MM.1S (cell line): ENCODE results near the gene CHN1.

Source experiments
- DNase-seq: peaks from one replicate; pipeline ENCODE4 v3.0.0-alpha.2; 2015
- H2AFZ ChIP-seq: fragments of 300-600 bp; sonication (generic); 2 replicates; pipeline ENCODE4 v1.6.0; 2016; ENCODE audit warnings: antibody characterized with exemption, low read length
- H3F3A ChIP-seq: fragments of 300-600 bp; sonication (generic); 2 replicates; pipeline ENCODE4 v1.6.1; 2016; ENCODE audit warnings: mild to moderate bottlenecking, antibody characterized with exemption, low read length, moderate library complexity, mixed read lengths; ENCODE audit not compliant: insufficient read depth
- H3K27ac ChIP-seq: fragments of 300-600 bp; sonication (generic); 2 replicates; pipeline ENCODE4 v1.5.1; 2016; ENCODE audit warnings: mild to moderate bottlenecking, low read length
- H3K27me3 ChIP-seq: fragments of 300-600 bp; sonication (generic); replicated peaks from 2 replicates; pipeline ENCODE4 v1.6.0; 2016; ENCODE audit warnings: low read length; ENCODE audit not compliant: insufficient read depth
- H3K36me3 ChIP-seq: fragments of 300-600 bp; sonication (generic); replicated peaks from 2 replicates; pipeline ENCODE4 v1.6.1; 2016; ENCODE audit warnings: mild to moderate bottlenecking, low read length, mixed read lengths; ENCODE audit not compliant: insufficient read depth
- H3K4me1 ChIP-seq: fragments of 300-600 bp; sonication (generic); 2 replicates; pipeline ENCODE4 v1.6.1; 2016; ENCODE audit warnings: low read length, mixed read lengths
- H3K4me2 ChIP-seq: fragments of 300-600 bp; sonication (generic); 2 replicates; pipeline ENCODE4 v1.6.0; 2016; ENCODE audit warnings: low read depth, low read length
- H3K4me3 ChIP-seq: fragments of 300-600 bp; sonication (generic); 2 replicates; pipeline ENCODE4 v1.5.1; 2016; ENCODE audit warnings: low read length, mixed read lengths
- H3K79me2 ChIP-seq: fragments of 300-600 bp; sonication (generic); 2 replicates; pipeline ENCODE4 v1.6.1; 2016; ENCODE audit warnings: mixed run types, low read length, mixed read lengths
- H3K9ac ChIP-seq: fragments of 300-600 bp; sonication (generic); 2 replicates; pipeline ENCODE4 v1.6.1; 2016; ENCODE audit warnings: low read length, mixed read lengths
- H3K9me2 ChIP-seq: fragments of 300-600 bp; sonication (generic); replicated peaks from 2 replicates; pipeline ENCODE4 v1.6.1; 2016; ENCODE audit warnings: mild to moderate bottlenecking, low read length, mixed read lengths; ENCODE audit not compliant: insufficient read depth
- H3K9me3 ChIP-seq: fragments of 300-600 bp; sonication (generic); replicated peaks from 2 replicates; pipeline ENCODE4 v1.6.1; 2016; ENCODE audit warnings: mild to moderate bottlenecking, low read length, mixed read lengths; ENCODE audit not compliant: insufficient read depth
- H4K20me1 ChIP-seq: fragments of 300-600 bp; sonication (generic); 2 replicates; pipeline ENCODE4 v1.6.1; 2016; ENCODE audit warnings: mild to moderate bottlenecking, low read length, moderate library complexity, mixed read lengths; ENCODE audit not compliant: insufficient read depth
- EZH2 ChIP-seq: fragments of 300-600 bp; sonication (generic); optimal IDR thresholded peaks from 2 replicates; pipeline ENCODE3; 2017; ENCODE audit warnings: low read depth, mild to moderate bottlenecking, antibody characterized with exemption, low read length, mixed read lengths
- EZH2phosphoT487 ChIP-seq: fragments of 300-600 bp; sonication (generic); IDR thresholded peaks from 2 replicates; pipeline ENCODE4 v1.6.1; 2018; ENCODE audit warnings: antibody characterized with exemption, low read length
- TF ChIP-seq, protein P1 (sequence below): fragments of 300-600 bp; sonication (generic); IDR thresholded peaks from 2 replicates; pipeline ENCODE4 v1.5.1; 2016; ENCODE audit warnings: antibody characterized with exemption, low read length, mixed read lengths

Gene CHN1

DNA sequence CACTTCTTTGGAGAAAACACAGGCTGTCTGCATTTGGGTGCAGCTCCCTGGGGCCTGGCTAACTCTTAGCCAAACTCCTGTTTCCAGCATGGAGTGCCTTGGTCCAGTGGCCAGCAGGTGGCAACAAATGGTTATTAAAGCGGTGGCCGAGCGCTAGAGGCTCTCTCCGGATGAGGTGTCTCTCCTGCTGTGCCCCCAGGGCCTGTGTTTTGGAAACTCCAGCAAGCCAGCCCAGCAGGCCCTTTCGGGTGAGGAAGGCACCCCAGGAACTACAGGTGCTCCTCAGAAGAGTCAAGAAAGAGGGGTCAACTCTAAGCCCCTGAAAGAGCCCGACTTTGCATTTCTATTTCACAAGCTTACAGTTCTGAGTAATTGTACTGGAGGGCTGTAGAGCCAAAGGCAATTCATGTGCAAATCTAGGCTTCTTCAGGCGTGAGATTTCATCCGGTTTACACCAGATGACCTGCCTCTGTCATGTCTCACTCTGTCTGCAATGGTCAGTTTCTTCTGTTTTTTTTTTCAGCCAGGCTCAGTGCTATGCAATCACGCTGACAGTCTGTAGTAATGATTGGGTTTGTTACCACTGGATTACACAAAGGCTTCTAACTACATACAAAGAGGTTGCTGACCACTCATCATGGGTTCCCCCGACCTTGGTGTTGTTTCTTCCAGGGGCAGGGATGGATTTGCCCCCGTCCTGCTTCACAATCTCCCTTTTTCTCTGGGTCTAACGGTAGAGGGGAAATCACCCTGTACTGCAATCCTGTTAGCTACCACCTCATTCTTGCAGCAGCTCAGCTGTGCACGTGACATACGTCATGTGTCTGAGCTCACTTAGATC lies 233.3 kb downstream of the CHN1 start:
- H3K9me2 ChIP-seq, result no peaks in the 10 kb centered on the region
- no peaks in the 10 kb centered on the region; the same call in 1 of the 2 replicates for H3K9me3 ChIP-seq
- no peaks in the 10 kb centered on the region for H3K36me3 ChIP-seq
- TF ChIP-seq EZH2 (no peak), EZH2phosphoT487 (no peak)
- TF ChIP-seq, protein P1, sequence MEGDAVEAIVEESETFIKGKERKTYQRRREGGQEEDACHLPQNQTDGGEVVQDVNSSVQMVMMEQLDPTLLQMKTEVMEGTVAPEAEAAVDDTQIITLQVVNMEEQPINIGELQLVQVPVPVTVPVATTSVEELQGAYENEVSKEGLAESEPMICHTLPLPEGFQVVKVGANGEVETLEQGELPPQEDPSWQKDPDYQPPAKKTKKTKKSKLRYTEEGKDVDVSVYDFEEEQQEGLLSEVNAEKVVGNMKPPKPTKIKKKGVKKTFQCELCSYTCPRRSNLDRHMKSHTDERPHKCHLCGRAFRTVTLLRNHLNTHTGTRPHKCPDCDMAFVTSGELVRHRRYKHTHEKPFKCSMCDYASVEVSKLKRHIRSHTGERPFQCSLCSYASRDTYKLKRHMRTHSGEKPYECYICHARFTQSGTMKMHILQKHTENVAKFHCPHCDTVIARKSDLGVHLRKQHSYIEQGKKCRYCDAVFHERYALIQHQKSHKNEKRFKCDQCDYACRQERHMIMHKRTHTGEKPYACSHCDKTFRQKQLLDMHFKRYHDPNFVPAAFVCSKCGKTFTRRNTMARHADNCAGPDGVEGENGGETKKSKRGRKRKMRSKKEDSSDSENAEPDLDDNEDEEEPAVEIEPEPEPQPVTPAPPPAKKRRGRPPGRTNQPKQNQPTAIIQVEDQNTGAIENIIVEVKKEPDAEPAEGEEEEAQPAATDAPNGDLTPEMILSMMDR, result peak; percentile 83
- no peaks in the 10 kb centered on the region for H3K79me2 ChIP-seq
- H2AFZ ChIP-seq, result peak overlapping the region; percentile 69
- no peak overlapping the region for H3K27ac ChIP-seq
- H3K4me2 ChIP-seq, result peak overlapping the region; percentile 41; the same call in 1 of the 2 replicates
- no peaks in the 10 kb centered on the region for H3K27me3 ChIP-seq
- H3K9ac ChIP-seq, result no peak overlapping the region
- no peaks in the 10 kb centered on the region for H3K4me1 ChIP-seq
- no peaks in the 10 kb centered on the region for H3F3A ChIP-seq
- H4K20me1 ChIP-seq, result no peaks in the 10 kb centered on the region
- no peak overlapping the region for H3K4me3 ChIP-seq
- peak; percentile 72 for DNase-seq

DNA sequence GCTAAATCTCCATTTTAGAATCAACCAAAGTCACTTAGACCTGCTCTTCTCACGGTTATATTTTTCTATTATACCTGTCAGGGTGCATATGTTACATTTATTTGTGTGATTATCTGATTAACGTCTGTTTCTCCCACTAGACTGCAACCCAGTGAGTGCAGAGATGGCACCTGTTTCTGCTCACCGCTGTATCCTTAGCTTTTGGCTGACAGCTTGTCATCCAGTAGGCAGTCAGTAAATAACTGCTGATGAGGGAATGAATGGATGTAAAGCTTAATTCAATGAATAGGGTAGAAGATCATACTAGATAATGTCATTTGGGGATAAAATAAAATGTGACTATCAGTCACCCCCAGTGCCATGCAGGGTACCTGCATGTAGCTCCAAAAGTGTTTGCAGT lies 234.0 kb downstream of the CHN1 start:
- no peaks in the 10 kb centered on the region for H3K79me2 ChIP-seq
- no peaks in the 10 kb centered on the region for H4K20me1 ChIP-seq
- H2AFZ ChIP-seq, result no peak overlapping the region
- H3K4me1 ChIP-seq, result no peaks in the 10 kb centered on the region
- no peaks in the 10 kb centered on the region for H3K9me2 ChIP-seq
- TF ChIP-seq, protein P1, result no peak
- TF ChIP-seq EZH2 (no peak), EZH2phosphoT487 (no peak)
- no peak overlapping the region for H3K4me2 ChIP-seq
- no peaks in the 10 kb centered on the region for H3K36me3 ChIP-seq
- no peak overlapping the region for H3K9ac ChIP-seq
- no peaks in the 10 kb centered on the region for H3F3A ChIP-seq
- no peak overlapping the region for H3K4me3 ChIP-seq
- no peaks in the 10 kb centered on the region; the same call in 1 of the 2 replicates for H3K9me3 ChIP-seq
- no peaks in the 10 kb centered on the region for H3K27me3 ChIP-seq
- no peak for DNase-seq
- no peak overlapping the region for H3K27ac ChIP-seq

DNA sequence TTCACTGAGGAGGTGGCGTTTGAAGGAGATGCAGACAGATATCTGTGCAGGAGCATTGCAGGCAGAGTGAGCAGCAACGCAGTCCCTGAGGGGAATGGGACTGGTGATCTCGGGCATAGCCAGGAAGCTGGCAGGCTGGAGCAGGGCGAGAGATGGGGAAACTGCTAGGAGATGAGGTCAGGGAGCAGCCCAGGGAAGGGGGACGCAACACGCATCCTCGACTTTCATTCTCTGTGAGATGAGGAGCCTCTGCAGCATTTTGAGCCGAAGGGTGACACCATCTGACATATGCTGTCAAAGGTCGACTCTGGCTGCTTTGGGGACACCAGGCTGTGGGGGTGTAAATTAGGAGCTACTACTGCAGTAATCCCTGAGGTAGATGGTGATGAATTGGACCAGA lies 236.6 kb downstream of the CHN1 start:
- TF ChIP-seq EZH2phosphoT487 (no peak), EZH2 (no peak)
- TF ChIP-seq, protein P1, result no peak
- no peak overlapping the region for H3K4me3 ChIP-seq
- no peak overlapping the region for H3K9ac ChIP-seq
- no peaks in the 10 kb centered on the region for H3K9me2 ChIP-seq
- H3K27me3 ChIP-seq, result no peaks in the 10 kb centered on the region
- no peaks in the 10 kb centered on the region for H3K36me3 ChIP-seq
- H3K9me3 ChIP-seq, result no peaks in the 10 kb centered on the region; the same call in 1 of the 2 replicates
- H3K4me2 ChIP-seq, result no peak overlapping the region
- no peak overlapping the region for H2AFZ ChIP-seq
- H3K79me2 ChIP-seq, result no peaks in the 10 kb centered on the region
- no peaks in the 10 kb centered on the region for H4K20me1 ChIP-seq
- DNase-seq, result no peak
- peaks cover 14% of the 10 kb centered on the region for H3F3A ChIP-seq
- peaks cover 17% of the 10 kb centered on the region for H3K4me1 ChIP-seq
- H3K27ac ChIP-seq, result no peak overlapping the region
